Measurements from ENCODE around the gene ZNF777. TPM values are rescaled to one million over a fixed set of nuclear protein-coding genes. Genes with fewer than 3 reads are reported as not detected.

Gene ZNF777
- total and polyA plus RNA-seq, 9 of the 15 experiments (the other 6 are each of a cell fraction or from before 2014, with no cell fraction given), result 0.11 to 32.6 (median 9.0) TPM

- Histone ChIP-seq H3K4me1 (replicated peaks in 1 of 2; ENCODE audit: control insufficient read depth in 2 of 2, insufficient read depth in 2 of 2, low read length in 2 of 2) (peaks cover 2 to 5% of the 10 kb centered on the region in 2 experiments; a peak in 3 of 5 replicates), H3K79me2 (ENCODE audit: control insufficient read depth, insufficient read depth, low read length) (peaks cover 3% of the 10 kb centered on the region; the same call in 2 of the 3 replicates), H4K20me1 (replicated peaks; ENCODE audit: control insufficient read depth, insufficient read depth, low read length) (no peaks in the 10 kb centered on the region), H3K27me3 (ENCODE audit: control insufficient read depth in 2 of 2, insufficient read depth in 2 of 2, low read length in 2 of 2) (no peaks in the 10 kb centered on the region), H2AFZ (ENCODE audit: low read depth, low read length) (no peak overlapping the region), H3K9ac (ENCODE audit: insufficient read depth in 1 of 2, low read depth in 2 of 2, low read length in 2 of 2) (peak overlapping the region in 1 of 2 experiments; percentile 57; a peak in 1 of 4 replicates), H3K4me2 (ENCODE audit: insufficient read depth, low read length) (no peak overlapping the region), H3K36me3 (ENCODE audit: control insufficient read depth, insufficient read depth, low read length) (peaks cover 88% of the 10 kb centered on the region), H3K4me3 (no peak overlapping the region), H3K9me1 (ENCODE audit: control insufficient read depth, insufficient read depth, low read length) (no peaks in the 10 kb centered on the region), H3K9me3 (replicated peaks; ENCODE audit: control insufficient read depth, insufficient read depth, low read depth, low read length) (no peaks in the 10 kb centered on the region), H3K27ac (ENCODE audit: extremely low read depth, low read depth, low read length) (no peak overlapping the region)
- POLR2A ChIA-PET, result interaction anchor here (1.0 kb wide), 1 partner anchor 263 kb away, joined by 3 read pairs; no protein-coding TSS in a partner anchor
- TF ChIP-seq POLR2G (IDR thresholded peaks at IDR 0.05; ENCODE audit: low read depth, low read length), result 0 out of 2 replicates have a peak, but pooled peaks have one; percentile 11
- TF ChIP-seq CTCF (IDR thresholded peaks at IDR 0.05 in 2 of 3, conservative IDR thresholded peaks at IDR 0.05 in 1 of 3; ENCODE audit: insufficient read depth in 2 of 3, low read depth in 1 of 3, low read length in 3 of 3), result peak in 2 of 3 experiments; percentile 12 to 28; a peak in 3 of 6 replicates
- TF ChIP-seq CREBBP (IDR thresholded peaks at IDR 0.05; ENCODE audit: low read depth, low read length), result no peak
- in situ Hi-C loops (cut with MboI) (no loop called here), intact Hi-C loops (cut with micrococcal nuclease) (no loop called here)
- no TSS peak for BruUV-seq (replicated peaks)
- ATAC-seq, result peak; percentile 61
- 93% methylated on average over 15 of the region's 15 CpGs for WGBS (ENCODE audit: insufficient coverage, low coverage, missing lambda C conversion rate)
- DNase-seq (ENCODE audit: extremely low read depth in 1 of 4, low spot score in 3 of 4), result no peak
- no peak for FAIRE-seq
- CTCF ChIA-PET (ENCODE audit: low intra/inter-chr PET ratio), result no interaction called here
Observed at GRCh38 chr7:149489391-149490024, 28.6 kb upstream of the ZNF777 start.

Measured in K562 (cell line).